KOPT-K1 (cell line): ENCODE measurements around the gene EPB41L1.

ENCODE experiments used
- H3K27ac ChIP-seq: fragments of 200-600 bp; sonication (generic); 2 replicates; pipeline ENCODE4 v1.5.1; 2016; ENCODE audit warnings: antibody characterized with exemption, mild to moderate bottlenecking, low read depth, low read length; ENCODE audit not compliant: poor library complexity, severe bottlenecking
- H3K36me3 ChIP-seq: fragments of 200-600 bp; sonication (generic); 2 replicates; pipeline ENCODE4 v1.5.1; 2017; ENCODE audit warnings: antibody characterized with exemption, mild to moderate bottlenecking, low read length, moderate library complexity; ENCODE audit not compliant: insufficient read depth
- H3K9me3 ChIP-seq: fragments of 200-600 bp; sonication (generic); 2 replicates; pipeline ENCODE4 v1.5.1; 2017; ENCODE audit warnings: antibody characterized with exemption, low read length, mild to moderate bottlenecking; ENCODE audit not compliant: insufficient read depth, poor library complexity, severe bottlenecking

The EPB41L1 gene

DNA sequence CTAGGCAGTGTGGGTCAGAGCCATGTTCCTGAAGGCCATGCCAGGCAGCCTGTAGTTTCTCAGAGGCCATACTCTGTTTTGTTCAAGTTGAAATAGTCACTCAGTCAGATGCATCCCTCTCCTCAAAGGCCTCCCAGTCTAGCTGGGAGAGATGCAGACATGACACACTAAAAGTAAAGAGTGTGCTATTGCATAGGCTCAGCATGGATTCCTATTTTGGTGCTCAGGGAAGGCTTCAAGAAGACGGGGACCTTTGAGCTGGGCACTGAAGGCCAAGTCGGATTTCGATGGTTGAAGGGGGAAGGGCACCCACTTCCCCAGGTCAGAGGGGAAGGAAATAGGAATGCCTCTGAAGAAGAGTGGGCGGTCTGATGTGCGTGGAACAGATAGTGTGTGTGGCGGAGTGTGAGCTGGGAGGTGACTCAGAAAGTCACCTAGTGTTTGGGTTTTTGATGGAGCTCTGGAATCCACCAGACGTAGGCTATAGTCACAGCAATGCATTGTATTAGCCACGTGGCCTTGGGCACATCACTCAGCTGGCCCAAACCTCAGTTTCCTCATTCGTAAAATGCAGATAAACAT, 3.7 kb downstream of the EPB41L1 start:
- no peaks in the 10 kb centered on the region for H3K36me3 ChIP-seq
- H3K9me3 ChIP-seq = no peaks in the 10 kb centered on the region
- H3K27ac ChIP-seq = no peak overlapping the region

GRCh38 chr20:36159833-36160232, 5.3 kb downstream of the EPB41L1 start:
- Histone ChIP-seq H3K9me3 (no peaks in the 10 kb centered on the region), H3K36me3 (no peaks in the 10 kb centered on the region), H3K27ac (no peak overlapping the region)

DNA sequence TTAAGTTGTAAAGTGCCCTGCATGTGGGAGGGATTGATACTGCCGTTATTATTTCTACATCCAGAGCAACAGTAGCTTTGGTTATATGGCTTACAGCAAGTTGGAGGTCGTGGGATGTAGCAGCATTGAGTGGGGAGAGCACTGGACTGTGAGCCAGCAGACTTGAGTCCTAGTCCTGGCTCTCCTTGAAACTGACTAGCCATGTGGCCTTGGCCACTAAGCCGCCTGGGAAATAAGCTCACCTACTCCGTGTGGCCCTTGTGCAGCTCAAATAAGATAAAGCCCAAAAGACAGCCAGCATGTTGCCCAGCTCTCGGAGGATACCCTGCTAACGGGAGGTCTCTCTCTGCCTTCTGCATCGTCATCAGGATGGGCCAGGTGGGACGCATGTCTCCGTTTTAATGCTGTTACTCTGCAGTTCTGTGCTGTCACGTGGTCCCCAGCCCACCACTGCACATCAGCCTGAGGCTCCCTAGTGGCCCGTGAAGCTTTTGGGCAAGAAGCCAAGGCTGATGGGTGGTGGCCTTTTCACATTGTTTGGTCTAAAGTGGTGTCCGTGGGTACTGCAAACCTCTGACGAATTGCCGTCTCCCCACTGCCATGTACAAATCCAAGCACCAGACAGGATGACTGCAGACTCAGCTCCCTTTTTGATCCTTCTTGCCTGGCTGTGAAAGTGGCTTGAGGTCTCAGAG, 7.9 kb downstream of the EPB41L1 start:
- Histone ChIP-seq H3K27ac (no peak overlapping the region), H3K9me3 (no peaks in the 10 kb centered on the region), H3K36me3 (no peaks in the 10 kb centered on the region)

DNA sequence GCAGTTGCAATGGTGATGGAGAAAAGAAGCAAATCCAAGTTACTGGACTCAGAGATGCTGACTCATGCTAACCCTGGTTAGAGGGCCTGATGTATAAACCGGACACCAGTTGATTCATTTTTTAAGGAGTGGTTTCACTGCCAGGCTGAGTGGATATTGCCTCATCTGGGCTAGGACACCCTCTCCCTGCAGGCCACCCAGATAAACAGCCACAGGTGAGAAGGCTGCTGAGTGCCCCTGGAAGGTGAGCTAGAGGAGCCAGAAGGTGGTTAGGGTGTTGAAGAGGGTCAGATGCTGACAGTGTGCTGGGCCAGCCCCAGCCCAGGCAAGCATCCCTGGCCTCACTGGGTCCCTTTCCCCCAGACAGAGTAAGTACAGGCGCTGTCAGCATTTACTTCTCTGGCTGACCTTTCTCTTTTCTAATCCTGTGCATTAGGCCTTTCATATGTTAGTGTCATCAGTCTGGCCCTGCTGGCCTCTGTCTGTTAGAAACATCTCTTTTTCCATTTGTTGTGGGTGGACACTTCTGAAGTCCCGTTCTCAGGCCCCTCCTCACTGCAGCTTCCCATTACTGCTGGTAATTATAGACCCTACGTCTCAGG, 13.5 kb downstream of the EPB41L1 start:
- Histone ChIP-seq H3K27ac (no peak overlapping the region), H3K36me3 (no peaks in the 10 kb centered on the region), H3K9me3 (no peaks in the 10 kb centered on the region)

- Histone ChIP-seq H3K36me3 (no peaks in the 10 kb centered on the region), H3K9me3 (no peaks in the 10 kb centered on the region), H3K27ac (no peak overlapping the region)
Measured at GRCh38 chr20:36170542-36171215, 16.1 kb downstream of the EPB41L1 start.

DNA sequence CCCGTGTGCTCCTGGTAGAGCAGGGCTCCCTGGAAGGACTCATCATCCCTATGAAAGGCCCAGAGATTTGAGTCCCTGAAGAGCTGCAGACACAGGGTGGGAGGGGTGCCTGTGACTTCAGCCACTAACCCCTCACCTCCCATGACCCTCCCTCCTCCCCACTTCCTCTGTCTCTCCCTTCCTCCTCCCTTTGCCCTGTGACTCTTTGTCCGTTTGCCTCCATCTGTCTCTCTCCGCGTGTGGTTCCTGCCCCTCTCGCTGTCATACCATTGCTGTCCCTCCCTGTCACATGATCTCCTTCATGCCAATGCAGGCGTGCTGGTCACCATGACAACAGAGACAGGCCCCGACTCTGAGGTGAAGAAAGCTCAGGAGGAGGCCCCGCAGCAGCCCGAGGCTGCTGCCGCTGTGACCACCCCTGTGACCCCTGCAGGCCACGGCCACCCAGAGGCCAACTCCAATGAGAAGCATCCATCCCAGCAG, 19.0 kb downstream of the EPB41L1 start:
- no peaks in the 10 kb centered on the region for H3K9me3 ChIP-seq
- H3K36me3 ChIP-seq = no peaks in the 10 kb centered on the region
- H3K27ac ChIP-seq = no peak overlapping the region

DNA sequence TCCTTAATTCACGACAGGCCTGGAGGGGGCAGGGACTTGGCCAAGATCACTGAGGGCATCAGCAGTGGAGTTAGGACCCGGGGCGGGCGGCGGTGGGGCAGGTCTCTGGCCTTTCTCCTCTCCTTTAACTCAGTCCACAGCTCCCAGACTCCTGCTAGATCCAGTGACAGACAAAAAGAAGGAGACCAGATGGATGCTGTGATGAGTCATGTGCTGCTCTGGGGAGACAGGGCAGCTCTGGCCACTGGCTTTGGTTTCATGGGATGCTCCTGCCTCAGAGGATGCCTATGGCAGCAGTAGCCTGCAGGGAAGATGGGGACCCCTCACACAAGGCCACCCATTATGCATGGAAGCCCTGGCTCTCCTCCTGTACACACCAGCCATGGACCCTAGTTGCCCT, 20.5 kb downstream of the EPB41L1 start:
- Histone ChIP-seq H3K27ac (no peak overlapping the region), H3K36me3 (no peaks in the 10 kb centered on the region), H3K9me3 (no peaks in the 10 kb centered on the region)

- H3K27ac ChIP-seq = no peak overlapping the region
- no peaks in the 10 kb centered on the region for H3K9me3 ChIP-seq
- H3K36me3 ChIP-seq = no peaks in the 10 kb centered on the region
Measured at GRCh38 chr20:36175475-36175995, 21.0 kb downstream of the EPB41L1 start.

- Histone ChIP-seq H3K36me3 (no peaks in the 10 kb centered on the region), H3K9me3 (no peaks in the 10 kb centered on the region), H3K27ac (no peak overlapping the region)
Measured at GRCh38 chr20:36177716-36178115, 23.2 kb downstream of the EPB41L1 start.

DNA sequence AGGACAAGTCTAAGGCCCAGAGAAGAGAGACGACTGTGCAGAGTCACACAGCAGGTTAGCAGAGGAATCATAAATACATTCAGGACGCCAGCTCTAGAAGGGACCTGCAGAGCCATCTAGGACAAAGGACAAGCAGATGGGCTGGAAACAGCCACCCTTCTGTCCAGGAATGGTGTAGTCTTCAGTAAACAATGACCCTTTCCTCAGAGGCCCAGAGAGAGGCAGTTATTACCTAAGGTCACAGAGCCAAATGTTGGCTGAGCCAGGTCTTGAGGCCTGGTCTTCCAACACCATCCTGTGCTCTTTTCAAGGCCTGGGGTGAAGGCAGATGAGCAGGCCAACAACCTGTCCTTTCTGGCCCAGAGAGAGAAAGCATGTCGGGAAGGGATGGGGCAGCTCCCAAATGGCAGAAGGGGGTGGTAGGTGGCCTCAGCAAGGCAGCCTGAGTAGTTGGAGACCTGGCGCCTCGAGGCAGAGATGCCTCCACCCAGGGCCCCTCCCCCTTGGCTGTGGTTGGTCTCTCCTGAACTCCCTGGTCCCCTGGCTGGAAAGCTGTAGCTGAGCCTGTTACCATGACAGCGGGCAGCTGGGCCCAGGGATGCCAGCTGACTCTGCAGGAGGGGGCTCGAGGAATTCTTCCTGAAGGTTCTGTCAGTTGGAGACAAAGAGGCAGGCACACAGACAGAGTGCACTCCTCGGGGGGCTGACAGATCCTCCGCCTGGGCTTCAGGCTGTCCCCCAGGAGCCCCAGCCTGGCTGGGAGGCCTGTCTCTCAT, 24.8 kb downstream of the EPB41L1 start:
- Histone ChIP-seq H3K27ac (no peak overlapping the region), H3K36me3 (no peaks in the 10 kb centered on the region), H3K9me3 (no peaks in the 10 kb centered on the region)

DNA sequence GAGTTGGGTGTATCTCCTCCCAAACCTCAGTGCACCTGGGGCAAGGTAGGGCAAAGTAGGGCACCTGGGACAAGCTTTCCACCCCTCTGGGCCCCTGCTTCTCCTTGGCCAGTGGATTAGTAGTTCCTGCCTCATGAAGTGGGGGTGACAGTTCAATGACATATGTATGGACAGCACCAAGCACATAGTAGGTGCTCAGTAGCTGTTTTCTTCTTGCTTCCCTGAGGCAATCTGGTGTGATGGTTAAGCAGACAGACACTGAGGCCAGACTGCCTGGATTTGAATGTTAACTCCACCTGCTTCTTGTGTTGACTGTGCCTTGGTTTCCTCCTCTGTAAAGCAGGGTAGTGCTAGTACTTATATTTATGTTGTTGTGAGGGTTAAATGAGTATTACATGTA, 25.8 kb downstream of the EPB41L1 start:
- Histone ChIP-seq H3K9me3 (no peaks in the 10 kb centered on the region), H3K36me3 (no peaks in the 10 kb centered on the region), H3K27ac (no peak overlapping the region)

DNA sequence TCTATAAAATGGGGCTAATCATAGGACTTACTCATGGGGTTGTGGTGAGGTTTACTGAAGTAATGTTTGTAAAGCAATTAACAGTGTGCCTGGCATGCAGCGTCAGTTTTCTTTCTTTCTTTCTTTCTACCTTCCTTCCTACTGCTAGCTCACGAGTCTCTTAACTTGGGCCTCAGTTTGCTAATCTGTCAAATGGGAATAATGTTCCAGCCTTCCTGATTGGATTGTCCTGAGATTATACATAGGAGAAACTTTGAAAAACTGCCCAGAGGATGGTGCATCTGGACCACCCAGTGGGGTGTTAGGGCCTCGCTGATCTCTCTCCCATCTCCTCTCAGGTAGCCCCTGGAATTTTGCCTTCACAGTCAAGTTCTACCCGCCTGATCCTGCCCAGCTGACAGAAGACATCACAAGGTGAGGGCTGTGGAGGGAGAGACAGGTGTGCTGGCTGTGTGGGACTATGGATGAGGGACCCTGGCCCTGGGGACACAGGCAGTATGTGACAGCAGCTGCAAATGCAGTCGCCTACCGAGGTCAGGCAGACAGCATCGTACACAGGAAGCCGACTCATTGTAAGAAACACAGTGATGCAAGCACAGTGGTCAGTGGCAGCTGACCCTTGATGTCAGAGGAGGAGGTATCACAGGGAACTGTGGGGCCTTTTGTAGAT, 27.5 kb downstream of the EPB41L1 start:
- H3K27ac ChIP-seq = no peak overlapping the region
- no peaks in the 10 kb centered on the region for H3K9me3 ChIP-seq
- no peaks in the 10 kb centered on the region for H3K36me3 ChIP-seq

DNA sequence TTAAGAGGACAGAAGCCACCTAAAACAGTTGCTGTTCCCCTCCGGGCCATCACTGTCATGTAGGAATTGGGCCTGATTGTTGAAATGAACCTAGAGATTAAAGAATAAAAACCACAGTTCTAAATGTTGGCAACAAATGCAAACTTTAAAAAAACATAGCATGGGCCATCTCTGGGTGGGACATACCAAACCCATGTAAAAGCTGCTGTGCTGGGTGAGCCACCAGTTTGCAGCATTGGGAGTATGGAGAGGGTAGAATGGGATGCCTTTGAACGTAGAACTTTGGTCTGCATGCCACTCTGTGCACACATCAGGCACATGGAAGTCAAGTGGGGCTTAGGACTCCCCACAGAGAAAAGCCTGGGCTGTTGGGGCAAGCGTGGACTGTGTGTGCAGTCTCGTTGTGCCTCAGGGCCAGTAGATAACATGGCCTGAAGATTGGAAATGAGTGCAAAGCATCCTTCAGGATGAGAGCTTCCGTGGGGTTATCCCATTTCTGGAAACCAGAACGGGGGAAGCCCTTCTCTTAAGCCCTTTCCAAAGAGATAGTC, 28.1 kb downstream of the EPB41L1 start:
- Histone ChIP-seq H3K36me3 (no peaks in the 10 kb centered on the region), H3K27ac (no peak overlapping the region)

More for the DNA sequence above, 28.1 kb downstream of the EPB41L1 start:
- H3K9me3 ChIP-seq = no peaks in the 10 kb centered on the region
